Smooth muscle cell of the umbilical artery (primary cell): ENCODE data around the gene SORL1. TPM values are rescaled to one million over a fixed set of nuclear protein-coding genes. Genes with fewer than 3 reads are reported as not detected.

Experiments used
- total RNA-seq: library from RNA; depleted of rRNA; stranded (reverse); fragments of >200 nt; gene quantifications from 2 replicates; pipeline ENCODE4 v1.2.3, GENCODE V29; 2014

SORL1 gene, protein sequence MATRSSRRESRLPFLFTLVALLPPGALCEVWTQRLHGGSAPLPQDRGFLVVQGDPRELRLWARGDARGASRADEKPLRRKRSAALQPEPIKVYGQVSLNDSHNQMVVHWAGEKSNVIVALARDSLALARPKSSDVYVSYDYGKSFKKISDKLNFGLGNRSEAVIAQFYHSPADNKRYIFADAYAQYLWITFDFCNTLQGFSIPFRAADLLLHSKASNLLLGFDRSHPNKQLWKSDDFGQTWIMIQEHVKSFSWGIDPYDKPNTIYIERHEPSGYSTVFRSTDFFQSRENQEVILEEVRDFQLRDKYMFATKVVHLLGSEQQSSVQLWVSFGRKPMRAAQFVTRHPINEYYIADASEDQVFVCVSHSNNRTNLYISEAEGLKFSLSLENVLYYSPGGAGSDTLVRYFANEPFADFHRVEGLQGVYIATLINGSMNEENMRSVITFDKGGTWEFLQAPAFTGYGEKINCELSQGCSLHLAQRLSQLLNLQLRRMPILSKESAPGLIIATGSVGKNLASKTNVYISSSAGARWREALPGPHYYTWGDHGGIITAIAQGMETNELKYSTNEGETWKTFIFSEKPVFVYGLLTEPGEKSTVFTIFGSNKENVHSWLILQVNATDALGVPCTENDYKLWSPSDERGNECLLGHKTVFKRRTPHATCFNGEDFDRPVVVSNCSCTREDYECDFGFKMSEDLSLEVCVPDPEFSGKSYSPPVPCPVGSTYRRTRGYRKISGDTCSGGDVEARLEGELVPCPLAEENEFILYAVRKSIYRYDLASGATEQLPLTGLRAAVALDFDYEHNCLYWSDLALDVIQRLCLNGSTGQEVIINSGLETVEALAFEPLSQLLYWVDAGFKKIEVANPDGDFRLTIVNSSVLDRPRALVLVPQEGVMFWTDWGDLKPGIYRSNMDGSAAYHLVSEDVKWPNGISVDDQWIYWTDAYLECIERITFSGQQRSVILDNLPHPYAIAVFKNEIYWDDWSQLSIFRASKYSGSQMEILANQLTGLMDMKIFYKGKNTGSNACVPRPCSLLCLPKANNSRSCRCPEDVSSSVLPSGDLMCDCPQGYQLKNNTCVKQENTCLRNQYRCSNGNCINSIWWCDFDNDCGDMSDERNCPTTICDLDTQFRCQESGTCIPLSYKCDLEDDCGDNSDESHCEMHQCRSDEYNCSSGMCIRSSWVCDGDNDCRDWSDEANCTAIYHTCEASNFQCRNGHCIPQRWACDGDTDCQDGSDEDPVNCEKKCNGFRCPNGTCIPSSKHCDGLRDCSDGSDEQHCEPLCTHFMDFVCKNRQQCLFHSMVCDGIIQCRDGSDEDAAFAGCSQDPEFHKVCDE (N-terminal part only)
- 6.1 and 27.6 TPM in 2 replicates for total RNA-seq

DNA sequence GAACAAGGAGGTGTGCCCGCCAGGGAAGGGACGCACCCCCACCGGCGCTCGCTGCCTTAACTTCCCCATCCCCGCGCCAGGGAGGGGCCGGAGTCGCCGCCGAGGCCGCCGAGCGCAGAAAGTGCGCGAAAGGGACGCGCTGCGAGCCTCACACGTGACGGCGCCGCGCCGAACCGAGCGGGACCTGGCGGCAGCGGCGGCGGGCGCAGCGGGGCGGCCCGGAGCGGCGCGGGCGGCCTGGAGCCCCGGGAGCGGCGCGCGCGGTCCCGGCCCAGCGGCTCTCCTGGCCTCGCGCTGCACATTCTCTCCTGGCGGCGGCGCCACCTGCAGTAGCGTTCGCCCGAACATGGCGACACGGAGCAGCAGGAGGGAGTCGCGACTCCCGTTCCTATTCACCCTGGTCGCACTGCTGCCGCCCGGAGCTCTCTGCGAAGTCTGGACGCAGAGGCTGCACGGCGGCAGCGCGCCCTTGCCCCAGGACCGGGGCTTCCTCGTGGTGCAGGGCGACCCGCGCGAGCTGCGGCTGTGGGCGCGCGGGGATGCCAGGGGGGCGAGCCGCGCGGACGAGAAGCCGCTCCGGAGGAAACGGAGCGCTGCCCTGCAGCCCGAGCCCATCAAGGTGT is at the start of gene SORL1:
TSS of gene SORL1 (plus strand) at position 329 of the 623 bp plus-strand sequence. CDS start at position 347, 18 bp downstream.

DNA sequence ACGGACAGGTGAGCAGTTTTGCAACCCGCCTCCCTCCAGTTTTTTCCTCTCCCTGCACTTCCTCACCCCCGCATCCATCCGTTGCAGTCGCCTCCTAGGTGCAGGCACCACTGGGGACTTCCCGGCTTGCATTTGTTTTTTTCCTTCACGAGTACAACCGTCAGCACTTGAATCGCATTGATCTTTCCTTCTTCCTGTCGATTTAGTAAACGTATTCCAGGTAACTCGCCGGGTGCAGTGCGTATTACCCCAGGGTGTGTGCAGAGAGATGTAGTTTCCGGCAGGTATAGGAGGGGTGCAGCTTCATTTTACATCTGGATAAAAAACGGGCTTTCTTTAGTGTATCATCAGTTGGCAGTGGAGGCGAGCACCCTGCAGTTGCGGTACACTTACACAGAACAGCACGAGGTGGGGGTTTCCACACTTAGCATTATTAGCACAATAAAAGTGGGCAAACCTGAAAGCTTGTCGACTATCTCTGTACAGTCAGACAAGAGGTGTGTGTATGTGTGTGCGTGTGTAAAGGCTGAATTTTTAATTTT is 566 bp downstream of the SORL1 start, which contains the start of gene SORL1-AS1:
TSS of gene SORL1-AS1 (minus strand) at position 359 of the 542 bp plus-strand sequence.

Other genes starting within 250 kb of the SORL1 start
- 65.4 and 101 TPM in 2 replicates for gene SC5D, start 159.5 kb upstream of the SORL1 start, total RNA-seq